GM12892 (cell line): ENCODE results near the gene PCSK7.

ENCODE experiments used
- POLR2A ChIP-seq: IDR thresholded peaks from 2 replicates; pipeline ENCODE4 v1.6.1; 2011; ENCODE audit warnings: low read depth, low read length, control low read depth
- POLR2AphosphoS5 ChIP-seq: IDR thresholded peaks from 2 replicates; pipeline ENCODE4 v1.6.1; 2011; ENCODE audit warnings: low read depth, low read length, control low read depth
- TAF1 ChIP-seq: IDR thresholded peaks from 2 replicates; pipeline ENCODE4 v1.6.1; 2011; ENCODE audit warnings: low read depth, mild to moderate bottlenecking, control low read depth, low read length, borderline replicate concordance

GRCh38 chr11:117194267-117194666, 37.6 kb downstream of the PCSK7 start:
- TF ChIP-seq POLR2A, result no peak
- TF ChIP-seq POLR2AphosphoS5, result no peak
- no peak for TF ChIP-seq TAF1
